ENCODE results near the gene SH3PXD2A. TPM values are rescaled to one million over a fixed set of nuclear protein-coding genes. Genes with fewer than 3 reads are reported as not detected.
A peak's percentile ranks its signal among the peaks of the same experiment; 100 is the strongest.

The SH3PXD2A gene
- total RNA-seq, 1 experiment from 2014 or later, result 54.9 TPM

- Histone ChIP-seq H3K27me3 (replicated peaks; ENCODE audit: insufficient read depth, low read depth, low read length, poor library complexity) (no peaks in the 10 kb centered on the region), H3K4me1 (ENCODE audit: insufficient read depth, low read length, poor library complexity, severe bottlenecking) (peaks cover 27% of the 10 kb centered on the region), H3K4me3 (ENCODE audit: low read depth, low read length, poor library complexity, severe bottlenecking) (peak overlapping the region; percentile 51), H3K27ac (ENCODE audit: low read depth, low read length, poor library complexity, severe bottlenecking) (peak overlapping the region; percentile 81), H3K9me3 (ENCODE audit: low read depth, low read length, poor library complexity, severe bottlenecking) (no peaks in the 10 kb centered on the region), H3K36me3 (ENCODE audit: insufficient read depth, low read length, poor library complexity, severe bottlenecking) (peaks cover 22% of the 10 kb centered on the region)
- ChIA-PET POLR2A (ENCODE audit: low non-redundant PET) (interaction anchor here (0.6 kb wide), 2 partner anchors 11 to 208 kb away, joined by 3 to 7 read pairs; no protein-coding TSS in a partner anchor), CTCF (no interaction called here)
- intact Hi-C loops (cut with micrococcal nuclease; ENCODE audit: unreplicated experiment), result no loop called here
- peak; percentile 91 for DNase-seq (ENCODE audit: low spot score)
- TF ChIP-seq EZH2 (IDR thresholded peaks at IDR 0.05; ENCODE audit: borderline replicate concordance, low read depth, low read length, poor library complexity, severe bottlenecking), result no peak
- TF ChIP-seq CTCF (conservative IDR thresholded peaks at IDR 0.05; ENCODE audit: low read depth, low read length), result no peak
- no TSS peak for BruUV-seq (replicated peaks)
Measured at GRCh38 chr10:103661198-103661950, 194.0 kb downstream of the SH3PXD2A start.

GRCh38 chr10:103660364-103661197 lies 194.8 kb downstream of the SH3PXD2A start:
- Histone ChIP-seq H3K4me1 (ENCODE audit: insufficient read depth, low read length, poor library complexity, severe bottlenecking) (peaks cover 27% of the 10 kb centered on the region), H3K36me3 (ENCODE audit: insufficient read depth, low read length, poor library complexity, severe bottlenecking) (peaks cover 25% of the 10 kb centered on the region), H3K4me3 (ENCODE audit: low read depth, low read length, poor library complexity, severe bottlenecking) (peak overlapping the region; percentile 51), H3K9me3 (ENCODE audit: low read depth, low read length, poor library complexity, severe bottlenecking) (no peaks in the 10 kb centered on the region), H3K27ac (ENCODE audit: low read depth, low read length, poor library complexity, severe bottlenecking) (peak overlapping the region; percentile 81), H3K27me3 (replicated peaks; ENCODE audit: insufficient read depth, low read depth, low read length, poor library complexity) (no peaks in the 10 kb centered on the region)
- peak; percentile 36 for DNase-seq (ENCODE audit: low spot score)
- POLR2A ChIA-PET (ENCODE audit: low non-redundant PET), result no interaction called here
- TF ChIP-seq CTCF (conservative IDR thresholded peaks at IDR 0.05; ENCODE audit: low read depth, low read length), result no peak
- TF ChIP-seq EZH2 (IDR thresholded peaks at IDR 0.05; ENCODE audit: borderline replicate concordance, low read depth, low read length, poor library complexity, severe bottlenecking), result no peak
- CTCF ChIA-PET, result no interaction called here
- BruUV-seq (replicated peaks), result no TSS peak
- intact Hi-C loops (cut with micrococcal nuclease; ENCODE audit: unreplicated experiment), result no loop called here

GRCh38 chr10:103659674-103660363 lies 195.6 kb downstream of the SH3PXD2A start:
- peak overlapping the region; percentile 51 for H3K4me3 ChIP-seq (ENCODE audit: low read depth, low read length, poor library complexity, severe bottlenecking)
- H3K9me3 ChIP-seq (ENCODE audit: low read depth, low read length, poor library complexity, severe bottlenecking), result no peaks in the 10 kb centered on the region
- TF ChIP-seq CTCF (conservative IDR thresholded peaks at IDR 0.05; ENCODE audit: low read depth, low read length), result no peak
- TF ChIP-seq EZH2 (IDR thresholded peaks at IDR 0.05; ENCODE audit: borderline replicate concordance, low read depth, low read length, poor library complexity, severe bottlenecking), result no peak
- no peaks in the 10 kb centered on the region for H3K27me3 ChIP-seq (replicated peaks; ENCODE audit: insufficient read depth, low read depth, low read length, poor library complexity)
- peak; percentile 74 for DNase-seq (ENCODE audit: low spot score)
- ChIA-PET POLR2A (ENCODE audit: low non-redundant PET) (no interaction called here), CTCF (no interaction called here)
- peak overlapping the region; percentile 81 for H3K27ac ChIP-seq (ENCODE audit: low read depth, low read length, poor library complexity, severe bottlenecking)
- peaks cover 27% of the 10 kb centered on the region for H3K4me1 ChIP-seq (ENCODE audit: insufficient read depth, low read length, poor library complexity, severe bottlenecking)
- intact Hi-C loops (cut with micrococcal nuclease; ENCODE audit: unreplicated experiment), result no loop called here
- H3K36me3 ChIP-seq (ENCODE audit: insufficient read depth, low read length, poor library complexity, severe bottlenecking), result peaks cover 25% of the 10 kb centered on the region
- BruUV-seq (replicated peaks), result no TSS peak
